Upper lobe of left lung (tissue), 4 donors: ENCODE results near the gene PLA2G4D.

Source experiments
- CTCF ChIP-seq, 6 experiments: fragments of 450-650 bp in 4 of 6; fragments of 200-600 bp in 2 of 6; sonication (generic) in 2 of 6; IDR thresholded peaks; one replicate each; pipeline ENCODE4 v1.5.1; 2016 to 2019; ENCODE audit warnings: antibody characterized with exemption in 6 of 6
- POLR2AphosphoS5 ChIP-seq, 2 donors: sonication (generic); formaldehyde crosslinking; IDR thresholded peaks; one replicate each; pipeline ENCODE4 v1.5.1; 2017; ENCODE audit warnings: antibody characterized with exemption in 2 of 2

GRCh38 chr15:42092398-42093318 is 1.7 kb downstream of the PLA2G4D start:
- TF ChIP-seq CTCF (IDR thresholded peaks at IDR 0.05): no peak
- TF ChIP-seq POLR2AphosphoS5 (IDR thresholded peaks at IDR 0.05): no peak
